HG03045 (cell line): ENCODE results near the gene PALM.
"Not testable (repeated sequence)": the region's sequence is repeated elsewhere in the genome, so short reads cannot be mapped to it uniquely, and the experiment has no call there.

Experiments used
- ATAC-seq: cut with Tn5 transposase; IDR thresholded peaks from one replicate; pipeline ENCODE4 v1.9.1; 2021; ENCODE audit warnings: mild to moderate bottlenecking, moderate library complexity; ENCODE audit not compliant: unreplicated experiment

Gene PALM

DNA sequence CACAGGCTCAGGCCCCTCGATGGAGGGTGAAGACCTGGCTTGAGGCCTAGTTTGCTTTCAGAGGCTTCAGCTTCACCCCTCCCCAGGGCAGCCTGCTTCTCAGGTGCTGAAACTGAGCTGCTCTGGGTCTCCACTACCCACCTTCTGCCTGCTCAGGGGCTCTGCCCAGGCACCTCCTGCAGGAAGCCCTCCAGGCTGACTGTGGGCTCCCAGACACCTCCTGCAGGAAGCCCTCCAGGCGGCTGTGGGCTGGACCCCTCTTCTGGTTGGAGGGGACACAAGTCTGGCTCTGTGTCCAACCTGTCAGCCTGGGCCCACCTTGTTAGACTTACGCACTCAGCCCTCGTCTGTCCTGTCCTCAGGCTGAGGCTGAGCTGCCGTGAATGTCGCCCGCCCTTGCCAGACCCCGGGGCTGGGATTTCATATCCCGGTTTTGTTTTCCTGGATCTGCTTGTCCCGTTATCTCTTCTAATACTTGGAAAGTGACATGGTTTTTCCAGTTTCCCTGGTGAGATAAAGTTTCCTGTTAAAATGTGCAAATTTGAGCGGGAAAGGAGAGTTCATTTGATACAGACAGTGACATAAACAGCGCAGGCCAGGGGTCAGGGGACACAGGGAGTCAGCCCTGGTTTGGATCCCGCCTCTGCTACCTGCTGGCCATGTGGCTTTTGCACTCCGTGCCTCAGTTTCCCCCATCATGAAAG is 21.4 kb downstream of the PALM start:
- no peak for ATAC-seq

DNA sequence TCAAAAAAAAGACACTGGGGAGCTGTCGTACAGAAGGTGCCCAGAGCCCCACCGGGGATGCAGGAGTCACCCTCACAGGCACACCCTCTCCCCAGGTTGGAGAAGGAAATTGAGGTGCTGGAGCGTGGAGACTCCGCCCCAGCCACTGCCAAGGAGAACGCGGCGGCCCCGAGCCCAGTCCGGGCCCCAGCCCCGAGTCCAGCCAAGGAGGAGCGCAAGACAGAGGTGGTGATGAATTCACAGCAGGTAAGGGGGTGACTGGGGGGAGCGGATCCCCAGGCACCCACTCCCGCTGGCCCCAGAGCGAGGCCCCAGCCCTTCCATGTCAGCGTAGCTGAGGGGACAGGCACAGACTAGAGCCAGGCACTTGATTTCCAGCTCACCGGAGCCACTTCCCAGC is 22.3 kb downstream of the PALM start:
- ATAC-seq: no peak

DNA sequence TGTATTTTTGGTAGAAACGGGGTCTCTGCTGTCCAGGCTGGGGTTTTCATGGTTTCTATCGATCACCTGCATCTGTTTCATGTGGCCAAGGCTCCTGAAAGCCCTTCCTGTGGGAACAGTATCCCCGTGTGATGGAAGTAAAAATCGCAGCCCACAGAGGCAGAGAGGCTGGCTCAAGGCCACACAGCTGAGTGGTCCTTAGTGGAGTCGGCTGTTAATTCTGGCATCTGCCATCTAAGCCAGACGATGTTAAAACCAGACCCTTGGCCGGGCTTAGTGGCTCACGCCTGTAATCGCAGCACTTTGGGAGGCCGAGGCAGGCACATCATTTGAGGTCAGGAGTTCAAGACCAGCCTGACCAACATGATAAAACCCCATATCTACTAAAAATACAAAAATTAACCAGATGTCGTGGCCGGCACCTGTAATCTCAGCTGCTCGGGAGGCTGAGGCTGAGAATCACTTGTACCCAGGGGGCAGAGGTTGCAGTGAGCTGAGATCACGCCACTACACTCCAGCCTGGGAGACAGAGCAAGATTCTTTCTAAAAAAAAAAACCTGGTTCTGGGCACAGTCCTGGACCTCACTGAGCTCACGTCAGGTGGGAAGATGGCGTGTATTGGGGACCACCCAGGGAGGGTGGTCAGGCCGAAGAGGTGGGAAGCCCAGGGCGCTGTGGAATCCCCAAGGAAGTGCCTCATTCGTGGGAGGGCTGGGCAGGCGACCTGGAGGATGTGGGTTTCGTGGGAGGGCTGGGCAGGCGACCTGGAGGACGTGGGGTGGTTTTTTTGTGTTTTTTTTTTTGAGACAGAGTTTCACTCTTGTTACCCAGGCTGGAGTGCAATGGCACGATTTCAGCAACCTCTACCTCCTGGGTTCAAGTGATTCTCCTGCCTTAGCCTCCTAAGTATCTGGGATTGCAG is 23.7 kb downstream of the PALM start:
- no peak for ATAC-seq

DNA sequence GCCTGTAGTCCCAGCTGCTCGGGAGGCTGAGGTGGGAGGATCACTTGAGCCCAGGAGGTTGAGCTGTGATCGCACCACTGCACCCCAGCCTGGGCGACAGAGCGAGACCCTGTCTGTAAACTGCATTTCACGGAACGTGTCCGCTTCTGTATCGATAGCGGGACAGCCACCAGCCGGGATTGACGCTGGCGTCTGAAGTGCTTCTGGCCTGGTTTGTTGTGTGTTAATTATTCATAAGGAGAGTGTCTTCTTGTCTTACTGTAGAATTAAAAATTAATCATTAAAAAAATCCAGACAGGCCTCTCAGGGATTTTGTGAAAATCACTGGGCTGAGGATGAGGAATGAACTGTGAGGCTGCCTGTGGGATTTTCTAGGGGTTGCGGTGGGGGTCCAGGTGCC is 26.0 kb downstream of the PALM start:
- ATAC-seq: no peak

DNA sequence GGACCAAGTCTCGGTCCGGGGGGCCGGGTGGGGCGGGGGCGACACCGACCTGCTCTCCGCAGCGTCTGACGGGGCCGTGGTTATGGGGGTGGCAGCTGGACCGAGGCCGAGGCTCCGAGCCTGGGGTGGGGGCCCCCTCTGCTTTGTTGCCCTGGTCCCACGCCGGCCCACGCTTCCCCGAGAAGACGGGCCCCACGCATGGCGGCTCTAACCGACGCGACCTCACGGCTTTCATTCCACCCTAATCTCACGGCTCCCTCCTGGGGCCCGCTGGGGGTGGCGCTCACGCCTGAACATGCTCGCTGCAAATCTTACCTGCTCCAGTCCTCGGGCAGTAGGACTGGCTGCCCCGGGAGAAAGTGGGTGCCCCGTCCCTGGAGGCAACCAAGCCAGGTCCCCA is 27.4 kb downstream of the PALM start:
- ATAC-seq: no peak

DNA sequence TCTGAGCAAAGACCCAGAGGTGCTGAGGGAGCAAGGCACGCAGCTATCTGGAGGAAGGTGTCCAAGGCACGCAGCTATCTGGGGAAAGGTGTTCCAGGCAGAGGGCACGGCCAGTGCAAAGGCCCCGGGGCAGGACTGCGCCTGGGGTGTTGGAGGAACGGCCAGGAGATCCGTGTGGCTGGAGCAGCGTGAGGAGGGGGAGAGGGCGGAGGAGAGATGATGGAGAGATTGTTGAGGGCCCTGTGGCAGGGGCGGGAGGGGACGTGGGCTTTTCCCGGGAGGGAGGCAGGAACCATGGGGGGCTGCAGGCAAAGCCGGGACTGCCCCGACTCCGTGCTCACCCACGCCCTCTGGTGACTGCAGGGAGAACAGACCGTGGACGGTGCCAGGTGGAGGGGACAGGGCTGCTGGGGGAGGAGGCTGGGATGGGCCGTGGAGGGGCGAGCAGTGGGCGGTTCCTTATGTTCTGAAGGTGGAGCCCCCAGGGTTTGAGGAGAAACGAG is 28.9 kb downstream of the PALM start:
- ATAC-seq: no peak

DNA sequence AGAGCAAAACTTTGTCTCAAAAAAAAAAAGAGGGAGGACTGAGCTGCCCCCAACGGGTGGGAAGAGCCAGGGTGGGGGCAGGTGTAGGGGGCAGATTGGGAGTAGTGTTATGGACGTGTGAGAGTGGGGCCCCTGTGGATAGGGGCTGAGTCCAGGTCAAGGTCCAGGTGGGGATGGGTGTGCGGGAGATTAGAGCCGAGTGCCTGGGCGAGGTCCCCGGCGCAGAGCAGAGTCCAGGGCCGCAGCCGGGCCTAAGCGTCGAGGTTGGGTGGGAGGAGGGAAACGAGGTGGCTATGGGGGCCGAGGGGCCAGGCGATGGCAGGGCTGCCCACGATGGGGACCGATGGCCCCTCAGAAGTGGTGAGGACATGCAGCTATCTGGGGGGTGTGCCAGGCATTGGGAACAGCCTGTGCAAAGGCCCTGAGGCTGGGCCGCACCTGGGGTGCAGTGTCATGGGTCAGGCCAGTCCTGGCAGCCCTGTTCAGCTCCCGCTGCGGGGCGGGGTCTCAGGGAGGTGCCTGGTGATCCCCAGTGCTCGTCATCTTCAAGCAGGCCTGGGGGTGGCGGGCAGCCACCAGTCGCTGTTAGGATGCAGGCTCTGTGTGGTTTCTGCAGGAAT is 29.9 kb downstream of the PALM start:
- ATAC-seq: no peak

DNA sequence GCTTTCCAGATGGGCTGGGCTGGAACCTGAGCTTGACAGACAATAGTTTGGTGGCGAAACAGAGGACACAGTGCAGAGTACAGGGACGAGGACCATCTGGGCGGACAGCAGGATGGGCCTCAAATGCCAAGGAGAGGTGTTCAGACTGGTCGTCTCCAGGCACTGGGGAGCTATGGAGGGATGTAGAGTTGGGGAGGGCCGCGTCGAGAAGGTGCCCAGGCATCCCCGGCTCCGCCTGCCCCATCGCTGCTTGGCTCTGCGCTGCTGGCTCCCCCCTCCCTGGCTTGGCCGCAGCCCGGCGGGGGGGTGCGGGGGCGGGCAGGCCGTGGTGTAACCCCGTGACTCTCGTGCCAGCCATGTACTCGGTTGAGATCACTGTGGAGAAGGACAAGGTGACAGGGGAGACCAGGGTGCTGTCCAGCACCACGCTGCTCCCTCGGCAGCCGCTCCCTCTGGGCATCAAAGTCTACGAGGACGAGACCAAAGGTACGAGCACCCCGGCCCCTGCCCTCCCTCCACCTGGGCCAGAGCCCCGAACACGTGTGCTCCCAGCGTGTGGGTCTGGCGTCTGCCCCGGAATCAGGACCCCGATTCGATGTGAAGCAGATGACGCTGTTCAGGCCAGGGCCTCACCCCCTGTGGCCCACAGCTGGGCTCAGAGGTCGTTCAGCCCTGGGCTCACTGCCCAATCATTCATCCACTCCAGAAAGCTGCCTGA is 31.4 kb downstream of the PALM start:
- no peak for ATAC-seq

DNA sequence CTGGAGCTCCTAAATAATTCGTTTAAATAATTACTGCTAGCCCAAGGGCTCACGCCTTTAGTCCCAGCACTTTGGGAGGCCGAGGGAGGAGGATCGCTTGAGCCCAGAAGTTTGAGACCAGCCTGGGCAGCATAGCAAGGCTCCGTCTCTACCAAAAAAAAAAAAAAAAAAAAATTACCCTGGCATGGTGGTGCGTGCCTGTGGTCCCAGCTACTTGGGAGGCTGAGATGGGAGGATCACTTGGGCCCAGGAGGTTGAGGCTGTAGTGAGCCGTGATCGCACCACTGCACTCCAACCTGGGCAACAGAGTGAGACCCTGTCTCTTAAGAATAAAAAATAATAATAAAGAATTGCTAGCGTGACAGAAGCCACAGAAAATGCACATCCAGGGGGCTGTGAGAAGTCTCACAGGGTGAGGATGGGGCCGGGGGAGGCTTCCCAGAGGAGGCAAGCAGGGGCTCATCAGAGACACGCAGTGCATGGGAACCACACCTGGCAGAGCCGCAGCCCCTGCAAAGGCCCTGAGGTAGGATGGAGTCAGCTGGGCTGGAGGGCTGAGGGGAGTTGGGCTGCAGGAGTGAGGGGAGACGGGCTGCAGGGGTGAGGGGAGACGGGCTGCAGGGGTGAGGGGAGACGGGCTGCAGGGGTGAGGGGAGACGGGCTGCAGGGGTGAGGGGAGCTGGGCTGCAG is 32.2 kb downstream of the PALM start:
- ATAC-seq: not testable (repeated sequence)

DNA sequence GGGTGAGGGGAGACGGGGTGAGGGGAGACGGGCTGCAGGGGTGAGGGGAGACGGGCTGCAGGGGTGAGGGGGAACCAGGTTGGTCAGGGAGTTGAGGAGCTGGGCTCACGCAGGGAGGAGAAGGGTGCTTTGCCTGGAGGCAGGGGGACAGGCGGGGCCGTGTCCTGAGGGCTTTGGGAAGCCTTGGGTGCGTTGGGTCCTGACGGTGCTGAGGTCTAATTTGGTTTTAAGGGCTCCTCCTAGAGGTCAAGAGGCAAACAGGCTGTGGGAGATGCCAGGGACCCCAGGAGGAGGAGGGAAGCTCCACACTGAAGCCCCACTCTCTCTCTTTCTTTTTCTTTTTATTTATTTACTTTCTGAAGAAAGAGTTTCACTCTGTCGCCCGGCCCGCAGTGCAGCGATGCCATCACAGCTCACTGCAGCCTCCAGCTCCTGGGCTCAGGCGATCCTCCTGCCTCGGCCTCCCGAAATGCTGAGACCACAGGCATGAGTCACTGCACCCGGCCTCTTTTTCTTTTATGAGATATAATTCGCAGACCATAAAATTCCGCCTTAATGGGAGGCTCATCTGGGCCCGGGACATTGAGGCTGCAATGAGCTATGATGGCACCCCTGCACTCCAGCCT is 32.9 kb downstream of the PALM start:
- no peak for ATAC-seq

DNA sequence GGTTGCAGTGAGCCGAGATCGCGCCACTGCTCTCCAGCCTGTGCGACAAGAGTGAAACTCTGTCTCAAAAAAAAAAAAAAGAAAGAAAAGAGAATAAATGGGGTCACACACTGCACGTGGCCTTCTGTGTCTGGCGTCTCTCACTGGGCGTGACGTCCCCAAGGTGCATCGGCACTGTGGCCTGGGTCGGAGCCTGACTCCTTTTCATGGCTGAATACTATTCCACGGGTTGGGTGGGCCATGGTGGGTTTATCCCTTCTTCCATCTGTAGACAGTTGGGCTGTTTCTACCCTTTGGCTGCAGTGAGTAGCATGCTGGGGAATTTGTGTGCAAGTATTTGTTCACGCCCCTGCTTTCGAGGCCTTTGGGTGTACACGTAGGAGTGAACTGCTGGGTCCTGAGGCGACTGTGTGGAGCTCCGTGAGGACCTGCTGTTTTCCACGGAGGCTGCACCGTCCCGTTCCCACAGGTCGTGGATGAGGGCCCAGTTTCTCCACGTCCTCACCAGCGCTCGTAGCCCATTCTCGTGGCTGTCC is 33.9 kb downstream of the PALM start:
- no peak for ATAC-seq

DNA sequence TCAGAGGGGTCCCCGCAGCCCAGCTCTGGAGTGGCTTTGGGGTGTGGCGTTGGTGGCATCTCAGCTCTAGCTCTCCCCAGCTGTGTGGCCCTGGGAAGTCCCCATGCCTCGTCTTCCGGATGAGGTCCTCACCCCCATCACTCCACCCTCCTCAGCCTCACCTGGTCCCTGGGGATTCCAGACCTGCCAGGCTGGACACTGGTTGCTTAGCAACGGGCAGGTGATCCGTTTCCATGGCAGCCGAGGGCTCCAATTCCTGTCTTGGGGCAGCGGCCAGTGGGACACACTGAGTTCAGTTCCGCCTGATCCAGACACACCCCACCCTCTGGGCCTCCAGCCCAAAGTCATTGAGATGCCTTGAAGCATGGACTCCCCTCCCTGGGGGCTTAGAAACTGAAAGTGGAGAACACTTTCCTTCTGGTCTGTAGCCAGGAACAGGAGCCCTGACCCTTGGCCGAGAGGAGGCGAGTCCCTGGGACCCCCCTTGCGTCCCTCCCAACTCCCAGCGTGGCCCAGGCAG is 34.5 kb downstream of the PALM start:
- no peak for ATAC-seq

DNA sequence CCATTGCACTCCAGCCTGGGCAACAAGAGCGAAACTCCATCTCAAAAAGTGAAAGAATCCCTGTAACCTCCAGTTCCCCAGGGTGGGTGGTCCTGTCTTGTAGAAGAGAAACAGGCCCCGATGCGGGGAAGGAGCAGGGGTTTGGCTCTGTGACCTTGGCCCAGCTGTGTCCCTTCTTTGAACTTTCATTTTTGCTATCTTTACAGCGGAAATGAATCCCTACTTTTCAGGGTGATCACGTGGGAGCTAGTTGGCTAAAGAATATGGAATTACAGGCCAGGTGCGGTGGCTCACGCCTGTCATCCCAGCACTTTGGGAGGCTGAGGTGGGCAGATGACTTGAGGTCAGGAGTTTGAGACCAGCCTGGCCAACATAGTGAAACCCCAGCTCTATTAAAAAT is 36.4 kb downstream of the PALM start:
- not testable (repeated sequence) for ATAC-seq

DNA sequence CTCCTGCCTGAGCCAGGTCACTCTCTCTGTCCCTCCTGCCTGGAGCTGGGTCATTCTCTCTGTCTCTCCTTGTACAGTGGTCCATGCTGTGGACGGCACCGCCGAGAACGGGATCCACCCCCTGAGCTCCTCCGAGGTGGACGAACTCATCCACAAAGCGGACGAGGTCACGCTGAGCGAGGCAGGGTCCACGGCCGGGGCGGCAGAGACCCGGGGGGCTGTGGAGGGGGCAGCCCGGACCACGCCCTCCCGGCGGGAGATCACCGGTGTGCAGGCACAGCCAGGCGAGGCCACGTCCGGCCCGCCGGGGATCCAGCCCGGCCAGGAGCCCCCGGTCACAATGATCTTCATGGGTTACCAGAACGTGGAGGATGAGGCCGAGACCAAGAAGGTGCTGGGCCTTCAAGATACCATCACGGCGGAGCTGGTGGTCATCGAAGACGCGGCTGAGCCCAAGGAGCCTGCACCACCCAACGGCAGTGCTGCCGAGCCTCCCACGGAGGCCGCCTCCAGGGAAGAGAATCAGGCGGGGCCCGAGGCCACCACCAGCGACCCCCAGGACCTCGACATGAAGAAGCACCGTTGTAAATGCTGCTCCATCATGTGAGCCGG is 37.6 kb downstream of the PALM start:
- ATAC-seq: no peak

DNA sequence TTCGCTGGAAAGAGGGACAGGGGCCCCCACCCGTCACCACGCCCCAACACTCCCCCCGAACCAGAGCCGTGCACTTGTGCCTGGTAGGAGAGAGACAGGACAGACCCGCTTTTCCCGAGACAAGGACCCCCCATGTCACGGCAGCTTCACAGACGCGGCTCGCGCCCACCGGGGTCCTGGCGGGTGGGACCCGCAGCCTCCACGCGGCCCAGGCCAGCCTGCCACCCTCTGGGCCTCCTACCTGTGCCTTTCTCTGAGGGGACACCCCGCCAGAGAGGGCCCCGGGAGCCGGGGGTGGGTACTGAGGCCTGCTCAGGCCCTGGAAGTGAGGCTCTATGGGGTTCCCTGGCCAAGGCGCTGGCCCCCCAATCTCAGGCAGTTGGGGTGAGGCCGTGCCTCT is 38.2 kb downstream of the PALM start:
- ATAC-seq: no peak

DNA sequence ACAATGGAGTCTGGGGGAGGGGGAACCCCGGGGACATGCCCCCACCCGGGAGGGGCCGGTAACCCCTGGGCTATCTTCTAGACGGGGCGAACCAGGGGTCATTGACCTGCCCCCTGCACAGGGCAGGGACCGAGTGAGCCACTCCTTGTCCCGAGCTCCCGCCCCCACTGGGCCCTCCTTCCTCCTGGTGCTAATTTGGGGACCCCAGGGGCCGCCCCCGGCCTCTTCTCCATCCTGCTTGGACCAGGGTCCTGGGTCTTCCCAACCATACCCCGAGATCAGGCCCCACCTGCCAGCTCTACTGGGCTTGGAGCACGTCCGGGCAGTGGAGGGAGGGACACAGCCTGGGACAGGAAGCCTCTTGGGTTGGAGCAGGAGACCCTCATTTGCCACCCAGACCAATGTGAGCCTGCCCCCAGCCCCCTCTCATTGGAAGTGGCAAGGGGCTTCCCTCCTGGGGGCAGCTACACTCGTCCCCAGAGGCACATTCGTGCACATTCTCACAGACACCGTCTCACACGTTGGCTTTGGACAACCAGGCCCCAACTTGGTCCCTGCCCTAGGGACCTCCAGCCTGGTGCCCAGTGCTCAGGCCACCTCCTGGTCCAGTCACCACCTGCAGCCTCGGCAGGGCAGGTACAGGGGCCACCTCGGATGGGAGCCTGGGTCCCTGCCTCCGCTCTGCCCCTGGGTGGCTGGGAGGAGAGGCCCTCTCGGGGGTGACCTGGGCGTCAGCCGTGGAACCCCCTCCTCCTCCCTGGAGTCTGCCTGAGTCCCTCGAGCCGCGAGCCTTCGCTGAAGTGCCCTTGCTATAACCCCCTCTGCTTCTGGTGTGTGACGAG is 38.9 kb downstream of the PALM start:
- no peak for ATAC-seq

DNA sequence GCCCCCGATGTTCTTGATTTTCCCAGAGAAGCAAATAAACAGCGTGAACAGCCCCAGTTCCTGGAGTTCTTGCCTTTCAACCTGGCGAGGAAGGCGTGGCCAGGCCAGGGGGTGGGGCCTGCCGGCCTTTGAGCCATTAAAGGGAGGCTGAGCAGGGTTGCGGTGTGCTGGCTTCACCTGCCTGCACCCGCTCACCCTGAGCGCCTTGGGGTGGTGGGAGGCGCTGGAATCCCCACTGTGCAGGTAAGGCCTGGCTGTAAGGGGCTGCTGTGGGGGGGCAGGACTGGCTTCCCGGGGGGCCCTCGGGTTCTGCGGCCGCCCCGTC is 39.5 kb downstream of the PALM start:
- ATAC-seq: no peak

DNA sequence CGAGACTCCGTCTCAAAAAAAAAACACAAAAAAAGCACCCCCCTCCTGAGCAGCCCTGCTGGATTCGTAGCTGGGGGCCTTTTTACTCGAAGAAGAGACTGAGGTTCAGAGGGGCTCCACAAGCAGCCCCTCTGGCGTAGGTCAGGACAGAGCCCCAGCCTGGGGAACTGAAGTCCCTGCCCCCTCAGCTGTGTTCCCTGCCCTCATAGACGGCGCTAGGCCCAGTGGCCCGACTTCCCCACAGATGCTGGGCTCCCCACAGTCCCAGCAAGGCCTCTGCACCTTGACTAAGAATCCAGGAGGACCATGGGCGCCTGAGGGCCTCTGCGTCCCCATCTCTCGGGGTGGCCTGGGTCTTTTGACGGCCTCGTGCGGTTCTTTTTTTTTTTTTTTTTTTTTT is 41.1 kb downstream of the PALM start:
- no peak for ATAC-seq
